GM18909 (cell line): Measurements from ENCODE around the gene SSBP2.
"Not testable (repeated sequence)": the region's sequence is repeated elsewhere in the genome, so short reads cannot be mapped to it uniquely, and the experiment has no call there.

ENCODE experiments used
- ATAC-seq: cut with Tn5 transposase; IDR thresholded peaks from one replicate; pipeline ENCODE4 v1.9.1; 2021; ENCODE audit warnings: mild to moderate bottlenecking; ENCODE audit not compliant: unreplicated experiment, poor library complexity

The SSBP2 gene

DNA sequence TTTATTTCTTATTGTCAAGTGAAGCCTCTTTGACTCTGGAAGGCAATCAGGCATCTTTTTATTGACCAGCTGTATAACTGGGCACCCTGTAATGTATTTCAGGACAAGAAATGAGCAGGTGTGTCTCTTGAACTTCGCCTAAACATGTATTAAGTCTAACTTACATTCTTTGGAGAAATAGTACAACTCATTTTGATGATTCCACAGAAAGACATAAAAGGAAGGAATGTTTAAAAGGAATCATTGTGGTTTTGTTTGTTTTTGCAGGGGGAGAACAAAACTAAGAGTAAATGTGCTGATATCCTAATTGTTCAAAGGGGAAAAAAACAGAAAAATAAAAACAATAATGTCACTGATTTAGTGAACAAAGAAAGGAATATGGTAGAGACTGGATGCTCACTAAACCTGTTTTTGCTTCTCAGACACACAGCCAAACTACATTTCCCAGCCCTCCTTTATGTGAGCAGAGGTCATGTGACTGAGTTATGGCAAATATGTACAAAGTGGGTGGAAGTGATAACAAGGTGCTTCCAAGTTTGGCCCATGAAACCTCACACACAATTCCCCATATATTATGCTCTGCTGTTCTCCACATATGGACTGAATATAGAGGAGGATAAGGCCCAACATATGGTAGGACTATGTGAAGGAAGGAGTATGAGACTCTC is 206.4 kb downstream of the SSBP2 start:
- ATAC-seq, result no peak

DNA sequence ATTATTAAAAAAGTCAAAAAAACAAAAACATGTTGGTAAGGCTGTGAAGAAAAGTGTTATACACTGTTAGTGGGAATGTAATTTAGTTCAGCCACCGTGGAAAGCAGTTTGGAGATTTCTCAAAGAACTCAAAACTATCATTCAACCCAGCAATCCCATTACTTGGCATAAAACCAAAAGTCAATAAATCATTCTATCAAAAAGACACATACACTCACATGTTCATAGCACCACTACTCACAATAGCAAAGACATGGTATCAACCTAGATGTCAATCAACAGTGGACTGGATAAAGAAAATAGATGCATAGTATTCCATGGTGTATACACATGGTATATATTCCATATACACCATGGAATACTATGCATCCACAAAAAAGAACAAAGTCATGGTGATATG is 208.7 kb downstream of the SSBP2 start:
- no peak for ATAC-seq

DNA sequence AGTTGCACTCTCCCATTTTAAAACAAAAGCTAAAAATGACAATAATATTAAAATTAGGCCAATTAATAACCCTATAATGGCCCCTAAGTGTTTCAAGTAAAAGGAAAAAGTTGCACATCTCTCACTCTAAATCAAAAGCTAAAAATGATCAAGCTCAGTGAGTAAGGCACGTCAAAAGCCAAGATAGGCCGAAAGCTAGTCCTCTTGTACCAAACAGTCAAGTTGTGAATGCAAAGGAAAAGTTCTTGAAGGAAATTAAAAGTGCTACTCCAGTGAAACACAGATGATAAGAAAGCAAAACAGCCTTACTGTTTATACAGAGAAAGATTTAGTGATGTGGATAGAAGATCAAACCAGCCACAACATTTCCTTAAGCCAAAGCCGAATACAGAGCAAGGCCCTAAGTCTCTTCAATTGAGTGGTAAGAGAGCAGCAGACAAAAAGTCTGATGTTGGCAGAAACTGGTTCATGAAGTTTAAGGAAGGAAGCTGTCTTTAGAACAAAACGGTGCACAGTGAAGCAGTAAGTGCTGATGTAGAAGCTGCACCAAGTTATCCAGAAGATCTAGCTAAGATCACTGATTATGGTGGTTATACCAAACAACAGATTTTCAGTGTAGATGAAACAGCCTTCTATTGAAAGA is 212.9 kb downstream of the SSBP2 start:
- no peak for ATAC-seq

DNA sequence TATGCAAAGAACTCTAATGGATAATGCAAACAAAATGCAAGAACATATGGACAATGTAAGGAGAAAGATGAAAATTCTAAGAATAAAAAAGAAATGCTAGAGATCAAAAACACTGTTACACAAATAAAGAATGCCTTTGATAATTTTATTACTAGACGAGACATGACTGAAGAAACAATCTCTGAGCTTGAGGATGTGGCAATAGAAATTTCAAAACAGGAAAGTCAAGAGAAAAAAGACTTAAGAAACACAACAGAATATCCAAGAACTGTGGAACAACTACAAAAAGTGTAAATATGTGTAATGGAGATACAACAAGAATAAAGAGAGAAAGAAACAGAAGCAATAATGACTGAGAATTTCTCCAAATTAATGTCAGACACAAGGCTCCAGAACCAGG is 216.5 kb downstream of the SSBP2 start:
- ATAC-seq, result no peak

DNA sequence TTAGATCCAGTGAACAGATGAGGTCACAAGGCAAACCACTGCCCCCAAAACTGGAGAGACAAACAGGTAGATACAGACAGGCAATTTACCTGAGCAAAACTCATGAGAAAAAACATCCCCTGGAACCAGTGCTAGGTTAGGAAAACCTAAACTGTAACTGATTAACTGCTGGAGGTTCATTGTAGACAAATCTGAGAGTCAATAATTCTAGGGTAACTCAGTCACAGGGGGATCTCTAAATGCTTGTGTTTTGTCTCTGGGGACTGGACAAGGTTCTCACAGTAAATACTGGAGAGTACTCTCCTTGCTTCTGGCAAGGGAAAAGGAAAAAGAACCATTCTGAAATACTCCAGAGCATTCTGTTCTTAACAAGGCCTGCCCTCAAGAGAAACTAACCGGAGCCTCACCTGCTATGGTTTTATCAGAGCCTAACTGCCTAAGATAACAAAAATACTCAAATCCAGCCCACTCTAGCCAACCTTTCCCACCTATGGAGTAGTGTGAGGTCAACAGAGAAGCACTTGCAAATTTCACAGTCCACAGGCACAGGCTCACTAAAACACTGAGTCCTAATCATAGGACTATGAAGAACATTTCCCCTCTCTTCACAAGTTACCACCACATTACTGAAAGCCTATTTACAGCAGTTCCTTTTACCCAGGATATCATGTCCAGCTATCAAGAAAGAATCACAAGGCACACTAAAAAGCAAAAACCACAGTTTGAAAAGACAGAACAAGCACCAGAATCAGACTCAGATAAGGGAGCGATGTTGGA is 217.1 kb downstream of the SSBP2 start:
- no peak for ATAC-seq

DNA sequence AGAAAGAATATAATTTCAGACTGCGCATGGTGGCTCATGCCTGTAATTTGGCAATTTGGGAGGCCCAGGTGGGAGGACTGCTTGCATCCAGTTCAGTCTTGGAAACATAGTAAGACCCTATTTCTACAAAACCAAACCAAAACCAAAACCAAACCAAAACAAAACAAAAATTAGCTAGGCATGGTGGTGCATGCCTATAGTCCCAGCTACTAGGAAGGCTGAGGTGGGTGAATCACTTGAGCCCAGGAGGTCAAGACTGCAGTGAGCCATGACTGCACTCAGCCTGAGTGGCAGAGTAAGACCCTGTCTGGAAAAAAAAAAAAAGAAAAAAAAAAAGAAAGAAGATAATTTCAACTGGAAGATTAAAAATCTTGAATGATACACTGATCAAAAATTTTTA is 220.0 kb downstream of the SSBP2 start:
- ATAC-seq, result no peak

DNA sequence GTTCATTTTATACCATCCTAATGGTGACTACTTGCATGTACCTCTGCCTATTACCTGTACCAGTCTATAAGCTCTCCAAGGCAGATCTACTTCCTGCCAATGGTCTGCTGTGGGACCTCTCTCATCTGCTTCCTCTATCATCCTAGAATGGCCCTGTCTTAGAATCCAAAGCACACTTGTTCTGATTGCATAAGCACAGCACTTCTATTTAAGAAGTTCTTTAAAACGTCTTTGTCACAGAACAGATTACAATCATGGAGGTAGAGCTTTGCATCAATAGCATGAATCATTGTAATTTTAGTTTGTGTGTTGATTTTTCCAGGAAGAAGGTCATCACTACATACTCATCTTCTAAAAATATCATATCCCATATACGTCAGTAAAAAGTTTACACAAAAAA is 225.2 kb downstream of the SSBP2 start:
- ATAC-seq, result no peak

DNA sequence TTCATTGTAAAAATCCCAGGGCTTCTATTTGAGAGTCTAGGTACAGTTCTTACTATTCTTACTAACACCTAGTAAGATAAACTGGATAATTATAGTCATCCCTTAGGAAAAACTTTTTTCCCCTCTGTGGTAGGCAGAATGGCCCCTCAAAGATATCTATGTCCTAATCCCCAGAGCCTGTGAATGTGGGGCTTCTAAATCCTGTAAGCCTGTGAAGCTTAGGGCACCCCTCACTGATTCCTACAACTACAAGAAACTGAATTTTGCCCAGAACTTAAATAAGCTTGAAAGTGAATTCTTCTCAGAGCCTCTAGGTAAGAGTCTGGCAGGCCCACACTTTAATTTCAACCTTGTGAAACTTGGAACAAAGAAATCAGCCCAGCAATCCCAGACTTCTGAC is 226.9 kb downstream of the SSBP2 start:
- ATAC-seq, result no peak

DNA sequence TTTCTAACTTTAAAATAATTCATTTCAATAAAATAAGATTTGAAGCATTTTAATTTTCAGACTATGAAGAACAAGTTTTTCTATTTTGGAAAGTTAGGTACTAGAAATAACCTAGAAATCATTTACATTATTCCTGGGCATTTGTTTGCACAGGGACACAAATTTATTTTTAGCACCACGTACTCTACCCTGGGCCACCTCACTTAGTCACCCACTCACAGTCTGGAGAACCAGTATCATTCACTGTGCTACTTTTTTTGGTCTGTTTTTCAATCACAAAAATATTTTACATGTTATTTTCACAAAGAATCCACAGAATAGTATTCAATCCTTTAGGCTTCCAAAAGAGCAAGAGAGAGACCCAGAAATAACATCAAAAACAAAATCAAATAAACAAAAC is 228.3 kb downstream of the SSBP2 start:
- ATAC-seq, result no peak

DNA sequence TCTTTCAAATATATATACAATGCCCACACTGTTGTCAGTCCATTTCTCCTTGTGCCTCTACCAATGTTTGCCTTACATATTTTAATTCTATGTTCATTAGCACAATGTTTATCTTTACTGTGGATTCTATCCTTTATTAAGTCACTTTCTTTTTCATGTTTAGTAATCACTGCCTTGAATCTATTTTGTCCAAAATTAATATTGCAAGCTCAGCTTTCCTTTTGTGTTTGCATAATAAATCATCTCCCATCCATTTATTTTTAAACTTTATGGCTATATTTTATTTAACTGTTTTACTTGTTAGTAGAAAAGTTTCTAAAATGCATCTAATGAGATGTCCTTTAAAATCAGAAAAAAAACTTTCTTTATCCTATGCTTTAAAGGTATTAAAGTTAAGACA is 230.1 kb downstream of the SSBP2 start:
- ATAC-seq, result no peak

DNA sequence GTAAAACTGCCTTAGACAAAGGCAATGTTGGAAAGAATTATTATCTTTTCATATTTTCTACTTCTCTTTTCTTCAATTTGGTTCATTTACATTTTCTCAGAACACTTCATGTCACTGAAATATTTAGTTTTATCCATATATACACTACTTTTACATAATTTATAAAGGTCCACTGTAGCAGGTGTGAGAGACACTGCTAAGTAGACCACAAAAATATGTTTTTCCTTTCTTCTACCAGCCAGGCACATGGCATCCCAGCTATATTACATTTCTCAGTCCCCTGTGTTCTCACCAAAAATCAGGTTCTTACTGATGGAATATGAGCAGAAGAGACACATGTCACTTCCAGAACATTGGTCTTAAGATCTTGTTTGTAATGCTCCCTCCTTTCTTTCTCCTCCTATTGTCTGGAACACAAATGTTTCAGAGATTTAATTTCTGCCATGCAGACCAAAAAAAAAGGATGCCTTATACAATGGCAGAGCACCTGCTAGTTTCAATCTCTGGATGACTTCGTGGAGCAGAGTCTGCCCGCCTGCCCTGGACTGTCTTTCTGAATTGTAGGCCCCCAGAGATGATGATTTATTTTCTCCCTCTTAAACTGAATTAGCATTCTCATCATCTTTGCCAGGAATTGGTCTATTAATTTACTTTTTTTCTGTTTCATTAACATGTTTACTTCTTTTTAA is 231.5 kb downstream of the SSBP2 start:
- ATAC-seq, result no peak

DNA sequence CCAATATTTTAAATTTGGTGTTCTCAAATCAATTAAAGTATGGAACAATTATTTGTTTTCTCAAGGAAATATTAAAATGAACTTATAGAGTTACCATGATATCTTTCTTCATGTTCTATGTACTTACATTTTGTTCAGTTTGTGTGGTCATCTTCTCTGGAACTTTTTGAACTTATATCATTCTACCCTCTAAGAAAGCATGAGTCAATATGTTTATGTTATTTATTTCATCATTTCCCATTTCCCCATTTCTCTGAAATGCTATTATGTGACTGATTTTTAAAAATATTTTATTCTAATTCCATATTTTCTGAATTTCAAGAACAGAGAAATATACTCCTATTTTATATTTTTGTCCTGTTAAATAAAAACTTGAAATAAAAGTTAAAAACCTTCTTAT is 233.4 kb downstream of the SSBP2 start:
- ATAC-seq, result no peak

DNA sequence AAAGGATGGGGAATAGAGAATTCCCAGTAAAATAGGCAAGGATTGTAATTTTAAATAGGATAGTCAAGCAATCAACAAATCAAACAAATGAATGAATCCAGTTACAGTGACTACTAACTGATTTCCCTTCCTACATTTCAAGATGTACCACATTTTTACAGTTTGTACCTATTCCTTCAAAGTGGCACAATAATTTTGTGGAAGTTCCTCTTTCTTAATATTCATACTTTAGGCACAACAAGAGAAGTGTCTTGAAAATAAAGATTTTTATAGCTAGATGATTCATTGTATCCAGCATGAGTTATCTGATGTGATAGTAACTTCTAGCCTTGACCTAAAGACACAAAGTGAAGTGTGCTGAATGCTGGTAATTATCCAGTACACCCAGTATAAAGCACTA is 234.8 kb downstream of the SSBP2 start:
- ATAC-seq, result no peak

DNA sequence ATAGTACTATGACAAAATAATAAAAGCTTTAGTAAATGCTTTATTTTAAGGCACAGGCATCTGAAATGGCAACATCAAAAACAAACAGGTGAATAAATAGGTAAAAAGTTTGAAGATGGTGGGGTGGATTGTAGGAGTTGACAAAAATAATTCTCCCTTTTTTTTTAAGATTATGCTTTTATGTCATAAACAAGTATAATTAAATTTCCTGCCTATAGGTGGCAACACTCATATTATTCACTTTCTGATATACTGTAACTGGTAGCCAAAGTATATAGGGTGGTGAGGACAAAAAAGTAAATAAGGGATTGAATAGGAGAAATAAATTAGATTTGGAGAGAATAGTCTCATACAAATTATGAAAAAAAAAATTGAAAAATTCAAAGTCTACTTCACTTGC is 236.9 kb downstream of the SSBP2 start:
- no peak for ATAC-seq

DNA sequence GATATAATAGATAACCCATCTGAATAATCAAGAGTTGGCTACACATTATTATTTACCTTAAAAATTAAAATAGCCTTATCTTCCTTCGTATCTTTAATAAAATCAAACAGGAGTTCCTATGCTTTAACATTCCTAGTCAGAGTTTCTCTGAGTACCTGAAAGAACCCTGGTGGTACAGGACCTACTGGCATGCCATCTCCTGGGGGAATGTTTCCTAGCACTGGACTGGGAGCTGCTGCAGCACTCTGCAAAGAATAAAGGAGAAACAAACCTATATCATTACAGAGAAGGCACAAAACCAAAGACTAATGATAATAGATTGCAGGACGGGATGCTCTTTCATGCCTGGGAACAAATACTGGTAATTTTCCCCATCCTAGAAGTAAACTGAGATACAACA is 237.4 kb downstream of the SSBP2 start:
- no peak for ATAC-seq

DNA sequence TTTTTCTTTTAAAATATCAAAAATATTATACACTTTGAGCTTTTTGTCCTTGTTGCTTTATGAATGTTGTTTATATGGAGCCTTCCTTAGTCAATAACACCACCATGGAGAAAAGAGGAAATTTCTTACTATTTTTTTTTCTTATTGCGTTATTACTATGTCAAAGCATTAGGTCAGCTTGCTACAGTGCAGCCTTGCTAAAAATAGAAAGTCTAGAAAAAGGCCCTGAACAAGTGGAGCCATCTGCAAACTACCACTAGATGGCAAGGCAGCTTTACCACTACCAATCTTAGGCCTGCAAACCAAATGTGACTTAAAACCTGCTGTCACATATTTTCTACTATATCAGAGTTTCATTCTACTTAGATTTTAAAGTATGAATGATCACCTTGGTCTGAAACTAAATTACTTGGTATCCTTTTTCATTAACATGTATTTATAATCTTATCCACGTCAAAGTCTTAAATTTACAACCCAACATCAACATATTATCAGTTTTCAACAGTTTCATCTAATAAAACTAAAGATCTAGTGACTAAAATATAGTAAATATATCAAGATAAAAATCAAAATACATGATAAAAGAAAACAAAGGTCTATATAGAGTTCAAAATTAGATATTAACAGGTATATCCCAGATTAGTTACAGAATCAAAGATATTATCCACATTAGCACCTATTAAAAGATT is 243.9 kb downstream of the SSBP2 start:
- peak; percentile 100 for ATAC-seq

DNA sequence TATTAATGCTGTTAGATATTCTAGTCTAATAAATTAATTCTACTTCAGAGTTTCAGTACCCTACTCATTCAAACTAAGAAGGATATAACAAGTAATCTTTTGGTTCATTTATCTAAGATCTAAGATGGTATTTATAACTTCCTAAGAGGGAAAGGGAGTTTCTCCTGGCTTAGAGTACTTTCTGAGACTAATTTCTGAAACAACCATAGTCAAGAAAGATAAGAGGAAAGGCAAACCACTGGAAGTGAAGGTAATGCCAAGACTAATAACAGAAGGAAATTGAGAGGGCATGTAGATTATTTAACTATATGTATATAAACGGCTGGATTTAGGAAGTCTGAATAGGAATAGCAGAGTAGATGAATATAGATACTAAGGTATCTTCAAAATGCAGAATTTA is 244.5 kb downstream of the SSBP2 start:
- ATAC-seq, result no peak

DNA sequence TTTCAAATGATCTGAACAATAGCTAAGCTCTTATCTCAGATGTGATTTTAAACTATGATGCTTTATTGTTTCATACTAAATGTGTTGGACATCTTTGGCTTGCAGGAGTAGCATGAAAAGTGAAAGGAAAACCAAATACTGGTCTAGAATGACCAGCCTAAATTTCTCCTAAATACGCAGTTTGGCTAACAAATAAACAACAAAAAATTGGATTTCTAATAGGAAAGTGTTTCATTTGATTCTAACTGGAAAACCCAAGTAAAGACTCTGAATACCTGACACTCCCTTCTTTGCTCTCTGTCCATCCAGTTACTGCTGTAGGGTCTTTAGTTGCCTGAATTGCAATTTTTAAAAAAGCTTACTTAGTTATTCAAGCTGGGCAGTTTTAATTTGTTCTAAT is 245.2 kb downstream of the SSBP2 start:
- no peak for ATAC-seq

DNA sequence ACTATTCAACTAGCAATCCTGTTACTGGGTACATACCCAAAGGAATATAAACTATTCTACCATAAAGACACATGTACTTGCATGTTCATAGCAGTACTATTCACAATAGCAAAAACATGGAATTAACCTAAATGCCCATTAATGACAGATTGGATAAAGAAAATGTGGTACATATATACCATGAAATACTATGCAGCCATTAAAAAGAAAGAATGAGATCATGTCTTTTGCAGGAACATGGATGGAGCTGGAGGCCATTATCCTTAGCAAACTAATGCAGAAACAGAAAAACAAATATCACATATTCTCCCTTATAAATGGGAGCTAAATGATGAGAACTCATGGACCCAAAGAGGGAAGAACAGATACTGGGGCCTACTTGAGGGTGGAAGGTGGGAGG is 247.3 kb downstream of the SSBP2 start:
- ATAC-seq, result not testable (repeated sequence)

DNA sequence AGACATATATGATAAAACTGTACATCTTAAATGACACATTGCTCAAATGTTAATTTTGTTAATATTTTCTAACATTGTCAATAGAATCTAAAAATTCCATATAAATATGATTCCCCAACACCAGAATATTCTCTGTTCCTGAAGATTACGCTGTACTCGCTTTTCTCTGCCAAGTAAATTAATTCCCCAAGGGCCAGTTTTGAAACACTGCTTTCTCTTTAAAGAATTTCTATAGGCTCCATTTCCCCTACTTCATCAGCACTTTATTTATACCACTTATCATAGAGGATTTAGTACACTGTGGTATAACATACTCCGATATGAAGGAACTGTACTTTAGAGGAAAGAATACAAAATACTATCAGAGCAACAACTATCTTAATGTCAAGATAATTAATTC is 255.6 kb downstream of the SSBP2 start:
- ATAC-seq, result no peak

DNA sequence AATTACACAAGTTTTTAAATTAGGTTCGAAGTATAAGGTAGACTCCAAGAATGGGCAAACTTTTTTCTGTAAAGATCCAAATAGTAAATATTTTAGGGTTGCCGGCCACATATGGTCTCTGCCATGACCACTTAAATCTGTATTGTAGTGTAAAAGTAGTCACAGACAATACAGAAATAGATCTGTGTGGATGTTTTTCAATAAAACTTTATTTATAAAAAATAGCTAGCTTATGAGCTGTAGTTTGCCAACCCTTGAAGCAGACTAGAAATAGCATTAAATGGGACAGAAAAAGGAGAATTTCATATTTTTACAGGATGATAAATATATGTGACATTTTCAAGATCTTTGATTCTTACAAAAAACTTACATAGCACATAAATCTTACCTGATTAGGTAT is 262.0 kb downstream of the SSBP2 start:
- ATAC-seq, result no peak
